Activated T-helper 1 cell treated with anti-CD3 and anti-CD28 coated beads, Interleukin-12 subunit alpha, Interleukin-12 subunit beta, Interleukin-2, Interleukin-4 antibody, amounts not matched to agents 30 ng/mL and 10 ng/mL and 1 ng/mL, durations not matched to agents 14 hours and 24 hours and 36 hours (primary cell): ENCODE measurements around the gene REEP1. TPM values are rescaled to one million over a fixed set of nuclear protein-coding genes. Genes with fewer than 3 reads are reported as not detected.
"Not testable (repeated sequence)": the region's sequence is repeated elsewhere in the genome, so short reads cannot be mapped to it uniquely, and the experiment has no call there.

ENCODE experiments used
- DNase-seq: peaks from one replicate; pipeline ENCODE4 v3.0.0; 2021; ENCODE audit warnings: low spot score
- H3K27ac Mint-ChIP-seq: one replicate; pipeline ENCODE4 v1.8.0; 2021; ENCODE audit warnings: mild to moderate bottlenecking, mixed read lengths
- H3K27me3 Mint-ChIP-seq: one replicate; pipeline ENCODE4 v1.8.0; 2022; ENCODE audit warnings: mild to moderate bottlenecking, moderate library complexity, mixed read lengths; ENCODE audit not compliant: insufficient read depth
- H3K36me3 Mint-ChIP-seq: one replicate; pipeline ENCODE4 v1.8.0; 2021; ENCODE audit warnings: low read depth, mixed read lengths
- H3K4me1 Mint-ChIP-seq: one replicate; pipeline ENCODE4 v1.8.0; 2021; ENCODE audit warnings: low read depth, mixed read lengths
- H3K4me3 Mint-ChIP-seq: one replicate; pipeline ENCODE4 v1.8.0; 2021; ENCODE audit warnings: mild to moderate bottlenecking, moderate library complexity, mixed read lengths
- H3K9me3 Mint-ChIP-seq: one replicate; pipeline ENCODE4 v1.8.0; 2021; ENCODE audit warnings: mixed read lengths
- intact Hi-C: fragments of 100-400 bp; cut with micrococcal nuclease; formaldehyde crosslinking; loops from one replicate; pipeline ENCODE4 v1.15.1; 2024
- total RNA-seq: library from RNA; stranded (reverse); gene quantifications from 2 replicates; pipeline ENCODE4 v1.2.3, GENCODE V29; 2022

REEP1 gene
- total RNA-seq, 1 donor from 2014 or later = 0.26 TPM

DNA sequence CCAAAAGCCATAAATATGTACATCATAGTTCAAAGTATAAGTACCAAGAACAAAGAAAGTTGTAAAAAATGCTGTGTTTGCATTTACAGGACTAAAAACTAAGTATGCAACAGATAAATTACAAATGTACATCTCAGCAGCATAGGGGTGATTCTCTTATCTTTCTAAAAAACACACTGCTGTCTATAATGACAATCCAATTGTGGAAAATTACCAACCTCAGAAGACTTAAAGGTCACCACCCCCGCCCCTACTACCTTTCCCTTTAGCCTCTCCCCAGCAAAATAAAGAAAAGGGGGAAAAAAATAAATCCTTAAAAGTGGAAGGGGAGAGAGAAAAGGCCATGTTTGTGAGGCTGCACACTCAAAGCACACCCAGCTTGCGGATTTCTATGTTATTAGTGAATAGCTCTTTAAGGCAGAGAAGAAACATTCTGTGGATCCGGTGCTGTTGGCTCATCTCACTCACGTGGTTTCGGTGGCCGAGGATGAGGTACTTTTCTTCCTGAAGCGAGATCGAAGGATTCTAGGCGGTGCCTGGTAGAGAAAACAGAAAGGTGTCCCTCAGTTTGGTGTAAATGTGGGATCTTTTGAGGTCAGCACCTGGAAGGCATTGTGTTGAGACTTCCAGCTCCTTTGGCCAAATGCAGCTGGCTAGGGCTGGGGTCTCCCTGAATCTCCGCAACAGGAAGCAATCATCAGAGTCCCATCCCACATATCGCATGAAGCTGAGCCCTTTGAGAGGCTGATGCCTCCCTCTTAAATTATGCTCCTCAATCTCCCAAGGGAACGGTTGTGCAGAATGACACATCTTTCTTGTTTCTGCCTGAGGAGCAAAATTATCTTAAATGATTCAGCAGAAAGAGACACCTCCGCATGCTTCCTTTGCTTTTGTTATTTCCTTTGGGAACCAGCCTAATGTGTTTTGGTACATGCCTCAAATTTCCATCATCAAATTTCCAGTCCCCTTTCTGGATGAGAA, 120.6 kb downstream of the REEP1 start:
- Mint-ChIP-seq H3K4me3 (no peak overlapping the region), H3K9me3 (peaks cover 8% of the 10 kb centered on the region), H3K4me1 (peaks cover 30% of the 10 kb centered on the region), H3K27ac (no peak overlapping the region), H3K27me3 (no peaks in the 10 kb centered on the region), H3K36me3 (peaks cover 15% of the 10 kb centered on the region)
- no peak for DNase-seq
- intact Hi-C loops = no loop called here

DNA sequence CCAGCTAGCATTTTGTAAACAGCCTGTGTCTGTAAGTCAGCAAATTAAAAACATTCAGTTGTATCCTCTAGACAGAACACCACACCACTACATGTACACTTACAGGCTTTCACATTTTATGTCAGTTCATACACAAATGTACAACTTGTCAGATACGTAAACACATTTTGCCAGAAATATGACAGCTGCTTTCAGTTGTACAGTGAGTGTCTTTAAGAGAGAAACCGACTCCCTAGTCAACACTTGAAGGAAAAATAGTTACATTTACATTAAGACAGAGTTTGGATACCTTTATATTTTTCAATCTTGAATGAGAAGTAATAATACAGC, 123.0 kb downstream of the REEP1 start:
- H3K36me3 Mint-ChIP-seq = peaks cover 34% of the 10 kb centered on the region
- intact Hi-C loops = no loop called here
- H3K4me3 Mint-ChIP-seq = no peak overlapping the region
- peaks cover 21% of the 10 kb centered on the region for H3K4me1 Mint-ChIP-seq
- no peak overlapping the region for H3K27ac Mint-ChIP-seq
- no peak for DNase-seq
- peaks cover 8% of the 10 kb centered on the region for H3K9me3 Mint-ChIP-seq
- H3K27me3 Mint-ChIP-seq = no peaks in the 10 kb centered on the region

DNA sequence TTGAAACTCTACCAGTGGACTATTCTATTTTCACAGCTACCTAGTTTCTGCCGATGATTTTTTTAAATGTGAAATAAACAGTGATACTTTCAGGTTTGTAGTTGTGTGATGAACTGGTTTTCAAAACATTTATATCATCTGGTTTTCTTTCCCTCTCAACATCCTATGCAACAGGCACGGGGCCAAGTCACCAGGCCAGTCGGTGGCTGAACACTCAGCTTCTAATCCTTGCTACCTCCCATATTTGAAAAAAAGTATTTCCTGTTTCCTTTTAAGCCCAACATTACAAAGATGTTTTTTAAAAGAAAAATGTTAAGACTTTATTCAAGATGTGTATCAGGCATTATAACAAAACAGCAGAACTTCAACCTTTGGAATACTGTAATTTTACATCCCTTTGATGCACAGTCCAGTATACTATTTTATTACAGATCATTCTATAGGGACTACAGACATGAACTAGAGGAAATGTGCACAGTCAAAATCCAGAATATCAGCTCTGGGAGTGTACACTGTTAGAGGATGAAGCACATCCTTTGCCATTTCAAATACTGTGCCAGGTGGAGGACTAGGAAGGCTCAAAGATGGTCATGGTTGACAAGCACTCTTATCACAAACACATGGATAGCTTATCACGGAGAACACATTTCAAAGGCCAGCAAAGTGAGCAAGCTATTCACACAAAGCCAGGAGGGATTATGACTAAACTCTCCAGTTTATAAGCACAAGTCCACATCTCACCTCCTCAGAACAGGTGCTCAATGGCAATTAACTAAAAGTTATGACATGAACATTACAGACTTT, 123.5 kb downstream of the REEP1 start:
- peaks cover 8% of the 10 kb centered on the region for H3K9me3 Mint-ChIP-seq
- no peaks in the 10 kb centered on the region for H3K27me3 Mint-ChIP-seq
- DNase-seq = no peak
- no peak overlapping the region for H3K4me3 Mint-ChIP-seq
- H3K4me1 Mint-ChIP-seq = peaks cover 19% of the 10 kb centered on the region
- H3K36me3 Mint-ChIP-seq = peaks cover 37% of the 10 kb centered on the region
- H3K27ac Mint-ChIP-seq = no peak overlapping the region
- intact Hi-C loops = no loop called here

DNA sequence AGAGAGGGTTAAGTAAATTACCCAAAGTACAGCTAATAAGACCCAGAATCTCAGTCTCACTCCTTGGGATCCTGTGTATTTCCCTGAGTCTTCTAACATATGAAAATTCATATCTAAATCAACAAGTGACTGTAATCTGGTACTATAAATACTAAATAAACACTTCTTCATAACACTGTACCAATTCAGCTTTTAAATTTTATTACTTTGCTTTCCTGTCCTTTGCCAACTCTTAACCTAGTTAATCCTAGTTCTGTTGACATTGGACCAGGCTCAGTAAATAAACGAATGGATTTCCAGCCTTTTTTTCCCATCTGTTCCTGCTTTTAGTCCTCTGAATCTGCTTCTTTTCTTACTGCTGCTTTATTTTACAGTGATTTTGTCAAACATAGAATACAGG, 124.4 kb downstream of the REEP1 start:
- DNase-seq = no peak
- Mint-ChIP-seq H3K36me3 (peaks cover 38% of the 10 kb centered on the region), H3K27ac (no peak overlapping the region), H3K4me1 (peaks cover 11% of the 10 kb centered on the region), H3K9me3 (peaks cover 5% of the 10 kb centered on the region), H3K4me3 (no peak overlapping the region), H3K27me3 (no peaks in the 10 kb centered on the region)
- intact Hi-C loops = no loop called here

DNA sequence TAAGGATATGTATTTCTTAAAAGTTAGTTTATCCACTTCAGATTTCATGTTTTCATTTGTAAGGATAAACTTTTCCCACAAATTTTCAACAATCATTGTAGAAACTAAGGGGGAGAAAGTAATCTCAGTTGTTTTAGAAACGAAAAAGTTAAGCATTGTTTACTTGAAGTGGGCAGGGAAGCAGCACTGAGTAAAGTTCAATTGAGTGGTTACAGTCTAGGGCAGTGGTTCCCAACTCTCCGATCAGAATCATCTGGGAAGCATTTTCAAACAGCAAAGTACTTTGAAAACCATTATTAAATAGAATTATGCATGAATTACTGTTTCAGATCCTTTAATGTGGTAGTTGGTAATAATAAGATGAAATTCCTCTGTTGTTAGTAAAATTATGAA, 125.6 kb downstream of the REEP1 start:
- peaks cover 6% of the 10 kb centered on the region for H3K4me1 Mint-ChIP-seq
- no peak overlapping the region for H3K27ac Mint-ChIP-seq
- no peak for DNase-seq
- H3K36me3 Mint-ChIP-seq = peaks cover 40% of the 10 kb centered on the region
- intact Hi-C loops = no loop called here
- H3K9me3 Mint-ChIP-seq = no peaks in the 10 kb centered on the region
- H3K27me3 Mint-ChIP-seq = no peaks in the 10 kb centered on the region
- no peak overlapping the region for H3K4me3 Mint-ChIP-seq

DNA sequence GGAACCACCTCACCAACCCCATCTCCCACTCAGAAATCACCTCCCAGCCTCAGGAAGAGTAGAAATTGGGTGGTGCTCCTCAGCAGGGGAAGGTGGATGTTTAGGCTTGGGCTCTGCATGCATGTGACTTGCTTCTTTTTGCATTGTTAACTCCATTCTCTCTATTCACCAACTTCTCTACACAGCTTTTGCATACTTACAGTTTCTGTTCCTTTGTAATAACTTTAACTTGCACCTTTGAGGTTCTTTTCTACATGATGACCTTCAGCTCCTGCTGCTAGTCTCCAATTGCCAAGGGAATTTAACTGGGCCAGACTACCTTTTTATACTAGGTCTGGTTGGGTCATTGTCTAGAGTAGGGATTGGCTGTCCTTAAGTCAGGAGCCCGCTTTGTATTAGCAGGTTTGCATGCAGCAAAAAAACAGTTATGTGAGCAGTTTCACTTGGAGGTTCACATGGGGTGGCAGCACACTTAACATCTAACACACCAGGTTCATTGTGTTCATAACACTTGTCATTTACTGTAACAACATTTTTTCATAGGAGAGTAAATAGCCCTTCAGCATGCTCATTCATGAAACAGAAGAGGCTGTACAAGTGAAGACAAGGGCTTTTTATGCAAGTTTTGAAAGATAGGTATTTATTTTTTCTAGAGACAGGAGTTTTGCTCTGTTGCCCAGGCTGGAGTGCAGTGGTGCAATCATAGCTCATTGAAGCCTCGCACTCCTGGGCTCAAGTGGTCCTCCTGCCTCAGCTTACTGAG, 126.2 kb downstream of the REEP1 start:
- no peak overlapping the region for H3K4me3 Mint-ChIP-seq
- H3K4me1 Mint-ChIP-seq = peaks cover under 1% of the 10 kb centered on the region
- intact Hi-C loops = no loop called here
- H3K27ac Mint-ChIP-seq = no peak overlapping the region
- H3K27me3 Mint-ChIP-seq = no peaks in the 10 kb centered on the region
- no peaks in the 10 kb centered on the region for H3K9me3 Mint-ChIP-seq
- DNase-seq = no peak
- peaks cover 44% of the 10 kb centered on the region for H3K36me3 Mint-ChIP-seq

DNA sequence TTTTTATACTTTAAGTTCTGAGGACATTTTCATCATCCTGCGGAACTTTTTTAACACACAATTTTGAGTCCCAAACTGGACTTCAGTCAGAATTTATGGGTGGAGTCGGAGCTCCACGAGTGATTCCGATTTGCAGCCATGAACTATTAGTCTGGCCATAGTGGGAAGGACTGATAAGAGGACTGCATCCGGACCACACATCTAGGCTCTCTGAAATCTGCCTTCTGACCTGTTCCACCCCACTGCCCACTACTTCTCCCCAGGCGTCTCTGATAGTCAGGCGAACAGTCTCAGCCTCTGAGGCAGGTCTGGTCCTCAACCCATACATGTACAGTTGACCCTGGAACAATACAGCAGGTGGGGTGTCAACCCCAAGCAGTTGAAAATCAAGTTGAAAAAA, 133.0 kb downstream of the REEP1 start:
- H3K9me3 Mint-ChIP-seq = no peaks in the 10 kb centered on the region
- peaks cover 28% of the 10 kb centered on the region for H3K4me1 Mint-ChIP-seq
- DNase-seq = no peak
- intact Hi-C loops = no loop called here
- H3K4me3 Mint-ChIP-seq = no peak overlapping the region
- H3K36me3 Mint-ChIP-seq = peaks cover 22% of the 10 kb centered on the region
- no peaks in the 10 kb centered on the region for H3K27me3 Mint-ChIP-seq
- no peak overlapping the region for H3K27ac Mint-ChIP-seq

DNA sequence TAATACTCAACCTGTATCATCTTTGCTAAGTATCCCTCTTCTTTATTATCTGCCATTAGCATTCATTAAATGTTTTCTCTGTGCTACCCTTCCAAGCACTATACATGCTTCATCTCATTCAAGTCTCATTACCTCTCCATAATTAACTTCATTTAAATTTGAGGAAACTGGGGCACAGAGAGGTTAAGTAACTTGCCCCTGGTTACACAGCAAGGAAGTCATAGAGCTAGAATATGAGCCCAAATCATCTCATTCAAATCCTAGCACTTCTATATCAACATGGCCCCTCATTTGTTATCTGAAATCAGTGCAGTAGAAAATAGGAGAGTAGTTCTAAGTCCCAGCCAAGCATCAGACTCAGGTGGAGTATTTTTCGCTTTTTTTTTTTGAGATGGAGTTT, 133.8 kb downstream of the REEP1 start:
- no peaks in the 10 kb centered on the region for H3K9me3 Mint-ChIP-seq
- no peaks in the 10 kb centered on the region for H3K27me3 Mint-ChIP-seq
- H3K36me3 Mint-ChIP-seq = peaks cover 19% of the 10 kb centered on the region
- no peak overlapping the region for H3K27ac Mint-ChIP-seq
- no peak for DNase-seq
- no peak overlapping the region for H3K4me3 Mint-ChIP-seq
- H3K4me1 Mint-ChIP-seq = peaks cover 28% of the 10 kb centered on the region
- intact Hi-C loops = no loop called here

DNA sequence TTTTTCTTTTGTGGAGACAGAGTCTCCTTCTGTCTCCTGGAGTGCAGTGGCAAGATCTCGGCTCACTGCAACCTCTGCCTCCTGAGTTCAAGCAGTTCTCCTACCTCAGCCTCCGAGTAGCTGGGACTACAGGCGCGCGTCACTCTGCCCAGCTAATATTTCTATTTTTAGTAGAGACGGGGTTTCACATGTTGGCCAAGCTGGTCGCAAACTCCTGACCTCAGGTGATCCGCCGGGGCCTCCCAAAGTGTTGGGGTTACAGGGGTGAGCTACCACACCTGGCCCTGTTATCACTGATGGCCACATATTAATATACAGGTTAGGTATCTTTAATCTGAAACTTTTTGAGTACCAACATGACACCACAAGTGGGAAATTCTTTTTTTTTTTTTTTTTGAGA, 134.7 kb downstream of the REEP1 start:
- no peak overlapping the region for H3K4me3 Mint-ChIP-seq
- H3K27ac Mint-ChIP-seq = no peak overlapping the region
- intact Hi-C loops = no loop called here
- H3K9me3 Mint-ChIP-seq = no peaks in the 10 kb centered on the region
- peaks cover 18% of the 10 kb centered on the region for H3K36me3 Mint-ChIP-seq
- peaks cover 28% of the 10 kb centered on the region for H3K4me1 Mint-ChIP-seq
- DNase-seq = no peak
- H3K27me3 Mint-ChIP-seq = no peaks in the 10 kb centered on the region

DNA sequence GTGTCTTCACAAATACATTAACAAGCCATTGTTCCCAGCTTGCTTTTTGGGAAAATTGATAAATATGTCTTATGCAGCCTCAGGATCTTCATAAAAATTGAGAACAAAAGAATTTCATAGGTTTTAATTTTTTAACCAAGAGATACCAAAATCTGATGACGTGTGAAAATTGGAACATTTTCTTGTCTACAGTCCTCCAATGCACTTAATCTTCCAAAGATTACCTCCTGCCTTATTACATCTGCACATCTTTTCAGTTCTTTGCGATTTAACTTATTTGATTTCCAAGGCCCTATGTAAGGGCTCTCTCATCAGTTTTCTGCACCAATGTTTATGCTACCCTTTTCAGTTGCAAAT, 135.1 kb downstream of the REEP1 start:
- H3K4me1 Mint-ChIP-seq = peaks cover 28% of the 10 kb centered on the region
- DNase-seq = no peak
- H3K9me3 Mint-ChIP-seq = no peaks in the 10 kb centered on the region
- H3K4me3 Mint-ChIP-seq = no peak overlapping the region
- peaks cover 17% of the 10 kb centered on the region for H3K36me3 Mint-ChIP-seq
- no peaks in the 10 kb centered on the region for H3K27me3 Mint-ChIP-seq
- H3K27ac Mint-ChIP-seq = no peak overlapping the region
- intact Hi-C loops = no loop called here

DNA sequence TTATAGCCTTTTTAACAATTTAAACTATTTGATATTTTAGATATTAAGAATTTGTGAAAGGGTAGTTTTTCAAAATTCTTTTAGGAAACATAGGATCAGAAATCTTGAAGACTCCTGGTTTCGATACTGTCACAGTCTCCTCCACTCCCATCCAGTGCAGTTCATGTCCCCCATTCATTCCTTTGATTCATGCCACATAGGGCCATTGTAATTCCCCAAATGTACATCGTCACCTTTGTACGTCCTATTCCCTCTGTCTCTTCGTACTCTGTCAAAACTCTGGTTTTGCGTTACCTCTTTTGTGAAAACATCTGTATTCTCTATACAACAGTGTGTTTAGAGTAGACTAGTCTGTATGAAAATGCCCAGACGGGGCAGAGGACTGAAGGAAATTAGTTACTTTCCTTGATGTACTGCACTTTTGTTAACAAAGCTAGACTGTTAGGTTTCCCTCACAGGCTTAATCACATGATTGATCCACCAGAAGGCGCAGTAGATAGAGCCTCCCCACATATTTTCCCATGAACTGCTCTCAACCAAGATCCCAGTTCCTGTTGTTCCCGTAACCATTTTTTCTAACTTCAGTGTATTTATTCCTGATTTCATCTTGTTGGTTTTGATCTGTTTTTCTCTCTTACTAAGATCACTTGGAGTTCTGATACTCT, 135.6 kb downstream of the REEP1 start:
- Mint-ChIP-seq H3K9me3 (no peaks in the 10 kb centered on the region), H3K4me3 (peak overlapping the region; percentile 46), H3K27ac (no peak overlapping the region), H3K4me1 (peaks cover 32% of the 10 kb centered on the region), H3K27me3 (no peaks in the 10 kb centered on the region), H3K36me3 (peaks cover 14% of the 10 kb centered on the region)
- intact Hi-C loops = no loop called here
- no peak for DNase-seq

DNA sequence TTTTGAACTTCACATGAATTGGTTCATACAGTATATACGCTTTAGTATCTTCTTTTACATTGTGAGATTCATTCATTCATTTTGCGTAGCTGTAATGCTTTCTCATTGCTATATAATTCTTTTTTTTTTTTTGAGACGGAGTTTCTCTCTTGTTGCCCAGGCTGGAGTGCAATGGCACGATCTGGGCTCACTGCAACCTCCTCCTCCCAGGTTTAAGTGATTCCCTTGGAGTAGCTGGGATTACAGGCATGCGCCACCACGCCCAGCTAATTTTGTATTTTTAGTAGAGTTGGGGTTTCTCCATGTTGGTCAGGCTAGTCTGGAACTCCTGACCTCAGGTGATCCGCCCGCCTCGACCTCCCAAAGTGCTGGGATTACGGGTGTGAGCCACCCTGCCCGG, 136.9 kb downstream of the REEP1 start:
- peak overlapping the region; percentile 97 for H3K4me3 Mint-ChIP-seq
- intact Hi-C loops = loop anchor here (1.0 kb wide), 1 partner anchor 242 kb away; no protein-coding TSS in a partner anchor

More for the DNA sequence above, 136.9 kb downstream of the REEP1 start:
- H3K36me3 Mint-ChIP-seq, H3K27ac Mint-ChIP-seq, H3K27me3 Mint-ChIP-seq, H3K9me3 Mint-ChIP-seq, DNase-seq: not testable (repeated sequence)
- H3K4me1 Mint-ChIP-seq = peaks cover 36% of the 10 kb centered on the region
